Measurements from ENCODE around the gene ZNF212. TPM values are rescaled to one million over a fixed set of nuclear protein-coding genes. Genes with fewer than 3 reads are reported as not detected.

The ZNF212 gene
- total and polyA plus RNA-seq, 2 donors (not counting 1 experiment from before 2014, with no cell fraction given), result 4.2 to 4.8 TPM

DNA sequence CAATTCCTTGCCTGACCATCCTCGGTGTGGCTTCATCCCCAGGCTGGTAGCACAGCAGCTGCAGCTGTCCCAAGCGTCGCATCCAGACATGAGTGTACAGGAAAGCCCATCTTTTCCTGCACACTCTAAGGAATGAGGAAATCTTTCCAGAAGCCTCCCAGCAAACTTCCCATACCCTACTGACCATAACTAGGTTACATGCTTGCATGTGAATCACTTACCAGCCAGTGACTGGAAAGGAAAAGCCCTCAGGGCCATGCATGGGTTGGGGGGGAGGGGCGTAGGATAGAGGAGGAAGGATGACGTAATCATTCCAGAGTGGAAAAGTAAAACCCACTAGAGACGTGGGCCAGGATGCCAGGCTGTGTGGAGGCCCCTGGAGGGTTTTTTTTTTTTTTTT, 18.9 kb upstream of the ZNF212 start:
- Histone ChIP-seq H3K9me3 (ENCODE audit: control insufficient read depth, insufficient read depth, low read depth, low read length) (no peaks in the 10 kb centered on the region), H3K36me3 (ENCODE audit: control insufficient read depth, insufficient read depth, low read length) (peaks cover 22% of the 10 kb centered on the region), H3K4me2 (ENCODE audit: extremely low read depth, insufficient read depth, low read length) (no peak overlapping the region), H4K20me1 (ENCODE audit: control insufficient read depth, extremely low read depth, insufficient read depth, low read length) (no peaks in the 10 kb centered on the region), H3K4me1 (ENCODE audit: control insufficient read depth, extremely low read depth, insufficient read depth, low read length) (no peaks in the 10 kb centered on the region), H3K79me2 (ENCODE audit: control insufficient read depth, insufficient read depth, low read length) (no peaks in the 10 kb centered on the region), H2AFZ (ENCODE audit: low read length) (no peak overlapping the region), H3K27me3 (ENCODE audit: control insufficient read depth, insufficient read depth, low read length) (no peaks in the 10 kb centered on the region), H3K27ac (ENCODE audit: insufficient read depth, low read length) (no peak overlapping the region), H3K9ac (ENCODE audit: insufficient read depth, low read length) (no peak overlapping the region), H3K4me3 (replicated peaks in 1 of 4; ENCODE audit: control extremely low read depth in 1 of 4, insufficient read depth in 1 of 4, low read depth in 3 of 4, low read length in 4 of 4) (no peak overlapping the region)
- TF ChIP-seq, protein P1, sequence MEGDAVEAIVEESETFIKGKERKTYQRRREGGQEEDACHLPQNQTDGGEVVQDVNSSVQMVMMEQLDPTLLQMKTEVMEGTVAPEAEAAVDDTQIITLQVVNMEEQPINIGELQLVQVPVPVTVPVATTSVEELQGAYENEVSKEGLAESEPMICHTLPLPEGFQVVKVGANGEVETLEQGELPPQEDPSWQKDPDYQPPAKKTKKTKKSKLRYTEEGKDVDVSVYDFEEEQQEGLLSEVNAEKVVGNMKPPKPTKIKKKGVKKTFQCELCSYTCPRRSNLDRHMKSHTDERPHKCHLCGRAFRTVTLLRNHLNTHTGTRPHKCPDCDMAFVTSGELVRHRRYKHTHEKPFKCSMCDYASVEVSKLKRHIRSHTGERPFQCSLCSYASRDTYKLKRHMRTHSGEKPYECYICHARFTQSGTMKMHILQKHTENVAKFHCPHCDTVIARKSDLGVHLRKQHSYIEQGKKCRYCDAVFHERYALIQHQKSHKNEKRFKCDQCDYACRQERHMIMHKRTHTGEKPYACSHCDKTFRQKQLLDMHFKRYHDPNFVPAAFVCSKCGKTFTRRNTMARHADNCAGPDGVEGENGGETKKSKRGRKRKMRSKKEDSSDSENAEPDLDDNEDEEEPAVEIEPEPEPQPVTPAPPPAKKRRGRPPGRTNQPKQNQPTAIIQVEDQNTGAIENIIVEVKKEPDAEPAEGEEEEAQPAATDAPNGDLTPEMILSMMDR (conservative IDR thresholded peaks at IDR 0.05 in 1 of 2, IDR thresholded peaks at IDR 0.05 in 1 of 2; ENCODE audit: low read depth in 1 of 2, low read length in 2 of 2), result no peak
- TF ChIP-seq EZH2 (IDR thresholded peaks at IDR 0.05; ENCODE audit: low read length, missing control alignments), result no peak
- peak in 1 of 2 donors; percentile 71 for DNase-seq (ENCODE audit: low read depth in 2 of 2)

DNA sequence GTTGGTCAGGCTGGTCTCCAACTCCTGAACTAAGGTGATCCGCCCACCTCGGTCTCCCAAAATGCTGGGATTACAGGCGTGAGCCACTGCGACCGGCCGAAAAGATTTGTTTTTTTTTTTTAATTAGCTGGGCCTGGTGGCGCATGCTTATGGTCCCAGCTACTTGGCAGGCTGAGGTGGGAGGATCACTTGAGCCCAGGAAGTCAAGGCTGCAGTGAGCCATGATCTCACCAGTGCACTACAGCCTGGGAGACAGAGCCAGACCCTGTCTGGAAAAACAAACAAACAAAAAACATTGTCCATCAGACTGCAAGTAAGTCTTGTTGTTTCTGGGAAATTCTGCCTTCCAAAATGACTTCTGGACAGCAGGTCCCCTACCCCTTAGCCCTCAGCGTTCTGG, 16.3 kb upstream of the ZNF212 start:
- no peaks in the 10 kb centered on the region for H3K9me3 ChIP-seq (ENCODE audit: control insufficient read depth, insufficient read depth, low read depth, low read length)

DNA sequence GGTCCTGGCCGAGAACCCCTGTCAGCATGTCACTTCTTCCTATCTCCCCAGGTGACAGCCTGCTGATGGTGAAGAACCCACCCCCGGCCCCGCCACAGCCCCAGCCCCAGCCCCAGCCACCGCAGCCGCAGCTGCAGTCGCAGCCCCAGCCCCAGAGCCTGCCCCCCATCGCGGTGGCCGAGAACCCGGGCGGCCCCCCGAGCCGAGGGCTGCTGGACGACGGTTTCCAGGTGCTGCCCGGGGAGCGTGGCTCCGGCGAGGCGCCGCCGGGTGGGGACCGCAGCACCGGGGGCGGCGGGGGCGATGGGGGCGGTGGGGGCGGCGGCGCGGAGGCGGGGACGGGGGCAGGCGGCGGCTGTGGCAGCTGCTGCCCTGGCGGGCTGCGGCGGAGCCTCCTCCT, 15.7 kb upstream of the ZNF212 start:
- H3K9me3 ChIP-seq (ENCODE audit: control insufficient read depth, insufficient read depth, low read depth, low read length), result no peaks in the 10 kb centered on the region
- no peak overlapping the region for H3K4me2 ChIP-seq (ENCODE audit: extremely low read depth, insufficient read depth, low read length)
- no peak overlapping the region for H3K4me3 ChIP-seq (replicated peaks in 1 of 4; ENCODE audit: control extremely low read depth in 1 of 4, insufficient read depth in 1 of 4, low read depth in 3 of 4, low read length in 4 of 4)
- H3K4me1 ChIP-seq (ENCODE audit: control insufficient read depth, extremely low read depth, insufficient read depth, low read length), result no peaks in the 10 kb centered on the region
- no peak overlapping the region for H3K9ac ChIP-seq (ENCODE audit: insufficient read depth, low read length)
- H3K36me3 ChIP-seq (ENCODE audit: control insufficient read depth, insufficient read depth, low read length), result peaks cover 12% of the 10 kb centered on the region
- no peak for DNase-seq (ENCODE audit: low read depth in 2 of 2)
- no peaks in the 10 kb centered on the region for H3K79me2 ChIP-seq (ENCODE audit: control insufficient read depth, insufficient read depth, low read length)
- H3K27me3 ChIP-seq (ENCODE audit: control insufficient read depth, insufficient read depth, low read length), result no peaks in the 10 kb centered on the region
- TF ChIP-seq, protein P1 (conservative IDR thresholded peaks at IDR 0.05 in 1 of 2, IDR thresholded peaks at IDR 0.05 in 1 of 2; ENCODE audit: low read depth in 1 of 2, low read length in 2 of 2), result no peak
- TF ChIP-seq EZH2 (IDR thresholded peaks at IDR 0.05; ENCODE audit: low read length, missing control alignments), result no peak
- H4K20me1 ChIP-seq (ENCODE audit: control insufficient read depth, extremely low read depth, insufficient read depth, low read length), result no peaks in the 10 kb centered on the region
- no peak overlapping the region for H2AFZ ChIP-seq (ENCODE audit: low read length)
- H3K27ac ChIP-seq (ENCODE audit: insufficient read depth, low read length), result no peak overlapping the region

More for the DNA sequence above, 16.3 kb upstream of the ZNF212 start:
- no peak overlapping the region for H2AFZ ChIP-seq (ENCODE audit: low read length)
- no peak overlapping the region for H3K27ac ChIP-seq (ENCODE audit: insufficient read depth, low read length)
- H3K79me2 ChIP-seq (ENCODE audit: control insufficient read depth, insufficient read depth, low read length), result no peaks in the 10 kb centered on the region
- no peak overlapping the region for H3K9ac ChIP-seq (ENCODE audit: insufficient read depth, low read length)
- no peaks in the 10 kb centered on the region for H4K20me1 ChIP-seq (ENCODE audit: control insufficient read depth, extremely low read depth, insufficient read depth, low read length)
- DNase-seq (ENCODE audit: low read depth in 2 of 2), result no peak
- no peaks in the 10 kb centered on the region for H3K4me1 ChIP-seq (ENCODE audit: control insufficient read depth, extremely low read depth, insufficient read depth, low read length)
- H3K36me3 ChIP-seq (ENCODE audit: control insufficient read depth, insufficient read depth, low read length), result peaks cover 12% of the 10 kb centered on the region
- TF ChIP-seq, protein P1 (conservative IDR thresholded peaks at IDR 0.05 in 1 of 2, IDR thresholded peaks at IDR 0.05 in 1 of 2; ENCODE audit: low read depth in 1 of 2, low read length in 2 of 2), result no peak
- no peak for TF ChIP-seq EZH2 (IDR thresholded peaks at IDR 0.05; ENCODE audit: low read length, missing control alignments)
- no peak overlapping the region for H3K4me3 ChIP-seq (replicated peaks in 1 of 4; ENCODE audit: control extremely low read depth in 1 of 4, insufficient read depth in 1 of 4, low read depth in 3 of 4, low read length in 4 of 4)
- no peaks in the 10 kb centered on the region for H3K27me3 ChIP-seq (ENCODE audit: control insufficient read depth, insufficient read depth, low read length)
- H3K4me2 ChIP-seq (ENCODE audit: extremely low read depth, insufficient read depth, low read length), result no peak overlapping the region

Measured in fibroblast of lung (primary cell).